ENCODE data around the gene GRPEL2.

The GRPEL2 gene

GRCh38 chr5:149345147-149345891, at the start of gene GRPEL2:
Gene GRPEL2, plus strand, starts transcription at chr5:149345499. Its CDS starts 41 bp downstream, at chr5:149345540.
- DNase-seq: peak; percentile 93

- no peak for DNase-seq
Observed at GRCh38 chr5:149297340-149298025, 47.8 kb upstream of the GRPEL2 start.

- DNase-seq: no peak
Observed at GRCh38 chr5:149298163-149298562, 47.1 kb upstream of the GRPEL2 start.

- no peak for DNase-seq
Observed at GRCh38 chr5:149298842-149299404, 46.4 kb upstream of the GRPEL2 start.

- no peak for DNase-seq
Observed at GRCh38 chr5:149299451-149300054, 45.7 kb upstream of the GRPEL2 start.

GRCh38 chr5:149300441-149300840, 44.9 kb upstream of the GRPEL2 start:
- DNase-seq: no peak

- DNase-seq: no peak
Observed at GRCh38 chr5:149301049-149301743, 44.1 kb upstream of the GRPEL2 start.

GRCh38 chr5:149301744-149302380, 43.4 kb upstream of the GRPEL2 start:
- DNase-seq: no peak

- DNase-seq: no peak
Observed at GRCh38 chr5:149302641-149303040, 42.7 kb upstream of the GRPEL2 start.

GRCh38 chr5:149303210-149303609, 42.1 kb upstream of the GRPEL2 start:
- no peak for DNase-seq

- DNase-seq: no peak
Observed at GRCh38 chr5:149304195-149305078, 40.9 kb upstream of the GRPEL2 start.

- DNase-seq: no peak
Observed at GRCh38 chr5:149309354-149309753, 35.9 kb upstream of the GRPEL2 start.

- DNase-seq: no peak
Observed at GRCh38 chr5:149310488-149310887, 34.8 kb upstream of the GRPEL2 start.

- DNase-seq: no peak
Observed at GRCh38 chr5:149310947-149311658, 34.2 kb upstream of the GRPEL2 start.

- DNase-seq: no peak
Observed at GRCh38 chr5:149313151-149313841, 32.0 kb upstream of the GRPEL2 start.

- no peak for DNase-seq
Observed at GRCh38 chr5:149314571-149315111, 30.7 kb upstream of the GRPEL2 start.

- DNase-seq: no peak
Observed at GRCh38 chr5:149315753-149316152, 29.5 kb upstream of the GRPEL2 start.

- DNase-seq: peak; percentile 52
Observed at GRCh38 chr5:149317281-149318048, 27.8 kb upstream of the GRPEL2 start.

GRCh38 chr5:149319174-149319573, 26.1 kb upstream of the GRPEL2 start:
- no peak for DNase-seq
